COLO829 (cell line): ENCODE measurements around the gene SLC44A5.
"Not testable (repeated sequence)": the region's sequence is repeated elsewhere in the genome, so short reads cannot be mapped to it uniquely, and the experiment has no call there.

Source experiments
- DNase-seq: peaks from one replicate; pipeline ENCODE4 v3.0.0; 2012; ENCODE audit warnings: low spot score

Gene SLC44A5

DNA sequence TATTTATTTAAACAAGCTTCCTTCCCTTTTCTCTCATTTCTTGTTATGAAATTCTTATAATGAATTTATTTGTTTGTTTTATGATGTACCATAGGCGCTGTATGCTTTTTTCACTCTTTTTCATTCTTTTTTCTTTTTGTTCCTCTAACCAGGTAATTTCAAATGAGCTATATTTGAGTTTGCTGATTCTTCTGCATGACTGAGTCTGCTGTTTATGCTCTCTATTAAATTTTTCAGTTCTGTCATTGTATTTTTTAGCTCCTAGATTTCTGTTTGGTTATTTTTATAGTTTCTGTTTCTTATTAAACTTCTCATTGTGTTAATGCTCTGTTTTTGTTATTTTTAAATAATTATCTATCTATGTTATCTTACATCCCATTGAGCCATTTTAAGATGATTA lies 244.3 kb downstream of the SLC44A5 start:
- DNase-seq, result no peak

DNA sequence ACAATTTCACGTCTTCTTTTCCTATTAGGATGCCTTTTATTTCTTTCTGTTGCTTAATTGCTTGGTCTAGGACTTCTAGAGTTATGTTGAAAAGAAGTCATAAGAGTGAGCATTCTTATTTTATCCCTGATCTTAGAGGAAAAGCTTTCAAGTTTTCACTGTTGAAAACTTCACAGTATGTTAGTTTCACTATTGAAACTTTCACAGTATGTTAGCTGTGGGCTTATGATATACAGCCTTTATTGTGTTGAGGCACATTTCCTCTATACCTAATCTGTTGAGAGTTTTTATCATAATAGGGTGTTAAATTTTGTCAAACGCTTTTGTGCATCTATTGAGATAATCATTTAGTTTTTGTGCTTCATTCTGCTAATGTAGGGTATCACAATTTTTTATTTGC lies 249.7 kb downstream of the SLC44A5 start:
- DNase-seq, result no peak

DNA sequence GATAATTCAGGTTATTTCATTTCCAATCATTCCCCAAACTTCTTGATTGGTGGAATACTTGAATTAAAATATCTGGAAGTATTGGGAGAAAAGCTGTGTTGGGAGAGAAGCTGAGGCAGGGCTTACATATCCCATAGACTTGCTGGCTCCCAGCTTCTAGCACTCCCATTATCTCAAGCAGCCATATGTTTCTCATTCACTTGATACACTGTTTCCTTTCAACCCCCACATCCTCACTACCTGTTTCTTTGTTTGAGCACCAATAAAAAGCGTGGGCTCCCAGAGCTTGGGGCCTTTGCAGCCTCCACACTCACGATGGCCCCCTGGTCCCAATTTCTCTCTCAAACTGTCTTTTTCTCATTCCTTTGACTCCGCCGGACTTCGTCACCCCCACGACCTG lies 256.6 kb downstream of the SLC44A5 start:
- not testable (repeated sequence) for DNase-seq

DNA sequence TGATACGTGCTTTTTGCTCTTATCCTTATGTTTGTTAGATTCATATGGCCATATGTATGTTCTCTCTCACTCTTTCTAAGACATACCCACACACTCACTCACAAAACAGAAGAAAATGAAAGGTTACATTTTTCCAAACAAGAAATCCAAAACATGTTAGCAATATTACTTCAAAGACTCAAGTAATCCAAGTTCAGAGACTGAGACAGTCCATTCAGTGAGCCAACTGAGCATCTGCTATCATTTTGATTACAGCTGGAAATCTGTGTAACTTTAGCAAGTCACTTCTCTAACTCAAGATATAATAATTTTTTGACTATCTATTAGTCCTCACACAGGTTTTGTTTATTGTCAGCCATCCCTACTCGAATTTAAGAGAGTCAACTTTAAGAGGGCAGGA lies 257.9 kb downstream of the SLC44A5 start:
- no peak for DNase-seq

DNA sequence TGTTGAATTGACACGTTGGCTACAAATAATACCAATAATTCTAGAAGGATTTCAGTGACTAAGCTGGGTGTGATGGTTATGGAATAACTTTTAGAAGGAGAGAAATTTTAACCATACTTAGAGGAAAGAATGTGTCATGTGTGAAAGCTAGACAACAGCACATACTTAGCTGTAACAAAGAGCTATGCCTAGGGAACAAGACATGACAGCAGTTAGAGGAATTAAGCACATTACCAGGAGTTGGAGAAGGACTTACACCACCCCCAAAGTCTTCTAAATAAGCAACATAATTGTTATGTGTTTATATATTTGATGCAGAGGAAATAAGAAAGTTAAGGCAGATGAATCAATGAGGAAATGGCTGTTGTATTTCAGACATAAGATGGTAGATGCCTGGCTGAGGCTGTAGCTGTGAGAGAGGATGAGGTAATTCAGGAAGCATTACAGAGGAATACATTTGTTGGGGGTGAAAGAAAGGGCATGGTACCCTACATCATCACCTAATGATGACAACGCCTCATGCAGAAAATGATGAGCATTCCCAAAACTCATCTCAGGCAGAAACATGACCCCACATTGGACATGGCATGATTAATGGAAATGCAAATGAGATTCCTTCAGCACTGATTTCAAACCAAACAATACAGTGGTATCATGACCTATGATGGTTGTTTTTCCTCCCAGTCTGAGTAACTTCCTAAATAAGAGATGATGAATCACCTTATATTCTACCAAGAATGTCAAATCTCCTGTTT lies 265.2 kb downstream of the SLC44A5 start:
- peak; percentile 27 for DNase-seq

- no peak for DNase-seq
These were observed 268.1 kb downstream of the SLC44A5 start for GRCh38 chr1:75342786-75343185.

GRCh38 chr1:75341537-75341936 lies 269.4 kb downstream of the SLC44A5 start:
- no peak for DNase-seq

DNA sequence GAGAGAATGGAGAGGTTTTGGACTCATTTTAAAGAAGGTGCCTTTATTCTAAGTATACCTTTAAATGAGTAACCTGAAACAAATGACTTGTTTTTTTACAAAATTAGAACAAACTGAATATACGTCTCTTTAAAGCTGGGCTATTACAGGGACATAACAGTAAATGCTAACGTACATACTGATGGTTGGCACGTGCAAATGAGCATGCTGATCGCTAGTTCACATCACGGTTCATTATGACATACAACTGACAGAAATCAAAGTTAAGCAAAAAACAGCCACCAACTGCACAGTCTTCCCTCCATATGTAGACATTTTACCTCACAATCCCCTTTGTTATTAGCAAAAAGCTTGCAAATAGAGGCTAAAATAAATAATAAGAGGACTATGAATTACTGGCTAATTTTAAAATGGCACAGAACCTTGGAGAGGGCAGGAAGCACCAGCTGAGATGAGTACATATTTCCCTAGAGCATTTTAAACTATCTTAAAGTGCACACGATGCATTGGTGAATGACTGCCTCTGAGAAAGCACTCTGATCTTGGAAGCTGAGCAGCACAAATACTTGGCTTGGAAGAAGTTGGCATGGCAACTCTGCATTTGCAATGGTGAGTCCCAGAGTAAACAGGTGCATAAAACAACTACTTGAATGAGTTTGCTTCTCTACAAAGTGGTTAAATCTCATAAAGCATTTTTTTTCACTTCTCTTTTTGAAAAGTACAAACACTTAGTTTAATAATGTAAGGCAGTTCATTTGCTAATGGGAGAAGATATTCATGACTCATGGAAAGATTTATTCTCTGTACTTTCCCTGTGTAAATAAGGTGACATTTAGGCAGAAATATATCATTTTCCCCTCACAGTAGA lies 272.1 kb downstream of the SLC44A5 start:
- no peak for DNase-seq

DNA sequence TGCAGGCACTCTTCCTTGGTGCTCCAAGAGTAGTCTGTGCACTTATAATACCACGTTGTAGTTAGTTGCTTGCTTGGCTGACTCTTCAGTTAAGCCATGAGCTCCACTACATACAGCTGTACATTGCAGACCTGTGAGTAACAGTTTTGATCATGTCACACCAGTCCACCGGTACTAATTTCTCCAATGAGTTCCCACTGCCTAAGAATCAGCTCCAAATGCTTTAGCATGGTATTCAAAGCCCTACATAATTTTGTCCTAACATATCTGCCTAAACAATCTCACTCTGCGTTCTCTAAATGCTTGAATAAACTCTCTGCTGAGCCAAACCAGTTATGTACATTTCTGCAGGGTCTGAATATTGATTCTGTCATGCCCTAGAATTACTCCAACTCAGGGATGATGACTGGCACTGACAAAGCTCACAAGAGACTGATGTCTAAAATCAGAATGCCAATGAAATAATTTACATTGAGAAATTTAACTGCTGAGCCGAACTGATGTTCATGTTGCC lies 276.0 kb downstream of the SLC44A5 start:
- DNase-seq, result no peak

GRCh38 chr1:75330624-75331023 lies 280.3 kb downstream of the SLC44A5 start:
- no peak for DNase-seq

DNA sequence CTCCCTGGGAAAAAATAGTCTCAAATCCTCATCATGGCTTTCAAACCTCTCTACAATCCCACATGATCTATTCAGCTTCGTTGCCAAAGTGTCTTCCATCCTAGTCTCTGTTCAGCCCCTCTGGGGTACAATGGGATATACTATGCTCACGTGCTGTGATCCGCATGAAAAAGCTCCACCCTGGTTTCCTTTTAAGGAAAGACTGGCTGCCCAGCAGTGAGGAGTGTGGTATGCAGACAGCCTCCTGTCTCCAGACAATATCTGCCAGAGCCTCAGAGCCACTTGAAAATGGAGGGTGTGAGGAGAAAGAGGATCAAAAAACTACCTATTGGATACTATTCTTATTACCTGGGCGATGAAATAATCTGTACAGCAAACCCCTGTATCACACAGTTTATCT lies 282.2 kb downstream of the SLC44A5 start:
- no peak for DNase-seq

GRCh38 chr1:75327395-75327794 lies 283.5 kb downstream of the SLC44A5 start:
- DNase-seq, result no peak

DNA sequence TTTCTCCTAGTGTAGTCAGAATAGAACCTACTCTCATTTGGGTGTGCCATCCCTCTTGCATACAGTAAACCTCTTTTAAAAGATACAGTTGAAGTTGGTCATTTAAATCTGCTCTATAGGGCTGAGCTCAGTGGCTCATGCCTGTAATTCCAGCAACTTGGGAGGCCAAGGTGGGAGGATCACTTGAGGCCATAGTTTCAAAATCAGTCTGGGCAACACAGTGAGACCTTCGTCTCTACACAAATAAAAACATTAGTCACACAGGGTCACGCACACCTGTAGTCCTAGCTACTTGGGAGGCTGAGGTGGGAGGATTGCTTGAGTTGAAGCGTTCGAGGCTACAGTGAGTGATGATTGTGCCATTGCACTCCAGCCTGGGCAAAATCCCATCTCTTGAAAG lies 292.9 kb downstream of the SLC44A5 start:
- DNase-seq, result no peak

DNA sequence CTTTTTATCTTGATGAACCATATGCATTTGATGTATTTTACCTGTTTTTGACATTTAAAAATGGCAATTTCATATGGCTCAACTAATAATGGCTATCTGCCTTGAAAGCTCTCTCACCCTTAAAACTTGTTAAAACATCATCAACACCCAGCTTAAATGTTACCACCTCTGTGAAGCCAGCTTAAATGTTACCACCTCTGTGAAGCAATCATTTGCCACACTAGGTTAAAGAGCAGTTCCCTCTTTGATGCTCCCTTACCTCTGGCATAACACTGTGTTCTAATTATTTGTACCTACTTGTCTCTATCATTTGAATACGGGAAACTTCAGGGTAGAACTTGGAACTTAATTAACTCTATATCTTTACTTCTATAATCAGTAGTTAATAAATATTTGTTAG lies 294.7 kb downstream of the SLC44A5 start:
- no peak for DNase-seq

GRCh38 chr1:75312620-75313019 lies 298.3 kb downstream of the SLC44A5 start:
- no peak for DNase-seq

DNA sequence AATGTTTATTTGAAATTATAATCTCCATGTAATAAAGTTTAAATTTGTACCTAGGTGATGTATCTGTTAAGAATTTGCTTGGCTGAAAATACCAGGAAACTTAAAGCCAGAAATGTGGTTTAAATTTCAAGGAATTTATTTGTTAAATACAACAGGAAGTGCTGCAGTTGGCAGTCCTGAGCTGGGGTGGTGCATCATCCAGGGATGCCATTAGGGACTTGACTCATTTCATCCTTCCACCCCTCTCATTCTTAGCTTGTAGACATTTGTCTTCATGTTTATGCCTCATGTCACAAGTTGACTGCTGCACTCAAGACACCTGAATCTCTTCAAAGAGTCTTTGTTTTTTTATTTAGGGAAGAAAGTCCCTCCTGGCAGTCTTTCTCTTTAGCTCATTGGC lies 300.8 kb downstream of the SLC44A5 start:
- DNase-seq, result no peak

DNA sequence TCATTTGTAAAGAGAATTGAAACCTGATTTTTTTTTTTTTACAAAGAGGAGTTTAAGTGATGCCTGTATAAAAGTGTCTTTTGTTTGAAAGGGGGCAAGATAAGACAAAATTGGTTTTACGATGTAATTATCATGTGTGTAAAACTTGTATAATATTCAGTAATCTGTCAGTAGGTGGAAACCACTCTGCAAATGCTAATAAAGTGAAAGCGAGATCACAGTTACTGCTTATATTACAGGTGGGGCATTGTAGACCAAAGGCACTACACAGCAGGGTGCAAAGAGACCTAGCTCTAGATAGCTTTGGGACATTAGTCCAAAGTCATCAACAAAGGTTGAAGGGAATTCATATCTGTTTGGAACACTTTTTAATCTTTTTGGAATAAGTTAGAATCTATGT lies 302.5 kb downstream of the SLC44A5 start:
- DNase-seq, result no peak

DNA sequence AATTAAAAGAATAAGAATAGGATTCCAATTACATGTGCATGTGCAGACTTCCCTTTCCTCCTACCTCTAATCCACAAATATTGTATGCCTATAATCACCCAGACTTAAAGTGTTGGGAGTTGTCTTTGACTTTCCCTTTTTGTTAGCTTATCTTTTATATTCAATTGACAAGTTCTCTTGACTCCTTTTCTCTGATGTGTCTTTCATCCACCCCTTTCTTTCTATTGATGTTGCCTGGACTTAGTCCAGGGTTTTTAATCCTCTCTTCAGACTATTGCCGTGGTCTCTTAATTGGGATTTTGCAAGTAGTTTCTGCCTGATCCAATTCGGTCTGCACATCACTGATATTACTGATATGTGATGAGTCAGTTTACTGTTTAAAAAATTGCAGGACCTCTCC lies 305.9 kb downstream of the SLC44A5 start:
- no peak for DNase-seq

- no peak for DNase-seq
These were observed 317.6 kb downstream of the SLC44A5 start for GRCh38 chr1:75293270-75293669.

DNA sequence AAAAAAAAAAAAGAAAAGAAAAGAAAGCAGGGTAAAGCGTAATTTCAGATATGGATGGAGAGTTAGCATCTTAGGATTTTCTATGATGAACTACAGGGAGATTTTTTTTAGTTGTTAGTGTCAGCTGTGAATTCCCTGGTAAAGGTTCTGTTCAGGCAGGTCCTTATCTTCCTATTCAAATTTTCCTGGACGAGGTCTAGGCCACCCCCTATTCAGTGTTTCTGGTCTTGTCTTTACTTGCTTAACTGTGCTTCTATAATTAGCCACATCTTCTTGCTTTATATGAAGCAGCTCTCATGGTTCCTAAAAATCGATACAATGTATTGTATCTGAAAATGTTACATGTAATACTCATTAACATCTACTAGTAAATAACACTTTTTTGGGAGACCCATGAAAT lies 318.9 kb downstream of the SLC44A5 start:
- DNase-seq, result no peak

GRCh38 chr1:75276385-75276784 lies 334.5 kb downstream of the SLC44A5 start:
- no peak for DNase-seq

GRCh38 chr1:75275631-75276030 lies 335.3 kb downstream of the SLC44A5 start:
- DNase-seq, result no peak

- DNase-seq, result no peak
These were observed 335.9 kb downstream of the SLC44A5 start for GRCh38 chr1:75274920-75275506.
